Caco-2 (cell line): ENCODE measurements around the gene CUL4A. TPM values are rescaled to one million over a fixed set of nuclear protein-coding genes. Genes with fewer than 3 reads are reported as not detected.

Experiments
- BruUV-seq: library from RNA; stranded (reverse); fragments of 400-500 nt; replicated peaks from 2 replicates; lab custom pipeline; 2021; lab: Mats Ljungman, UMichigan
- CTCF ChIA-PET: fragments of 300-600 bp; sonication (Branson Sonifier 250); formaldehyde crosslinking; loops from one replicate; lab custom pipeline; 2022; ENCODE audit warnings: antibody characterized with exemption; lab: Charles Lee
- POLR2A ChIA-PET: fragments of 300-600 bp; sonication (Branson Sonifier 250); formaldehyde crosslinking; loops from one replicate; lab custom pipeline; 2022; ENCODE audit warnings: antibody characterized with exemption; lab: Charles Lee
- DNase-seq, 2 experiments: peaks; one replicate each; pipeline versions ENCODE4 v3.0.0 to v3.0.0-alpha.2; 2020 to 2022
- H3K27me3 ChIP-seq: replicated peaks from 2 replicates; pipeline ENCODE4 v1.6.0; 2011; ENCODE audit warnings: low read length; ENCODE audit not compliant: control insufficient read depth, insufficient read depth
- H3K36me3 ChIP-seq: 2 replicates; pipeline ENCODE4 v1.5.1; 2011; ENCODE audit warnings: low read length; ENCODE audit not compliant: control insufficient read depth, insufficient read depth
- H3K4me1 ChIP-seq: fragments of 250-450 bp; sonication (Bioruptor Pico); 2 replicates; pipeline ENCODE4 v1.5.1; 2020; ENCODE audit warnings: mild to moderate bottlenecking
- H3K4me3 ChIP-seq: 2 replicates; pipeline ENCODE4 v1.5.1; 2011; ENCODE audit warnings: low read depth, mild to moderate bottlenecking, control low read depth, low read length
- H3K9me3 ChIP-seq: fragments of 250-450 bp; sonication (Bioruptor Pico); 2 replicates; pipeline ENCODE4 v1.5.1; 2020; ENCODE audit warnings: mild to moderate bottlenecking, moderate library complexity
- H3K27ac Mint-ChIP-seq: one replicate; pipeline ENCODE4 v1.8.0; 2022; ENCODE audit warnings: mixed read lengths; ENCODE audit not compliant: unreplicated experiment
- H3K27me3 Mint-ChIP-seq: one replicate; pipeline ENCODE4 v1.8.0; 2022; ENCODE audit warnings: mixed read lengths; ENCODE audit not compliant: insufficient read depth, unreplicated experiment
- H3K36me3 Mint-ChIP-seq: one replicate; pipeline ENCODE4 v1.8.0; 2022; ENCODE audit warnings: mild to moderate bottlenecking, mixed read lengths; ENCODE audit not compliant: insufficient read depth, unreplicated experiment
- H3K4me1 Mint-ChIP-seq: one replicate; pipeline ENCODE4 v1.8.0; 2022; ENCODE audit warnings: low read depth, mixed read lengths; ENCODE audit not compliant: unreplicated experiment
- H3K4me3 Mint-ChIP-seq: one replicate; pipeline ENCODE4 v1.8.0; 2022; ENCODE audit warnings: mild to moderate bottlenecking, moderate library complexity, mixed read lengths; ENCODE audit not compliant: unreplicated experiment
- H3K9me3 Mint-ChIP-seq: one replicate; pipeline ENCODE4 v1.8.0; 2022; ENCODE audit warnings: mixed read lengths; ENCODE audit not compliant: unreplicated experiment
- CTCF ChIP-seq, 2 experiments: fragments of 200-600 bp in 1 of 2; IDR thresholded peaks; 1 replicate in 1 of 2; 2 replicates in 1 of 2; pipeline versions ENCODE4 v1.5.1 to v1.8.0; 2011 to 2022; ENCODE audit warnings: antibody characterized with exemption in 1 of 2, control low read depth in 1 of 2, inconsistent platforms in 1 of 2, low read depth in 1 of 2, low read length in 1 of 2, mild to moderate bottlenecking in 1 of 2, moderate library complexity in 1 of 2; ENCODE audit not compliant: insufficient read depth in 1 of 2, severe bottlenecking in 1 of 2, unreplicated experiment in 1 of 2
- intact Hi-C: fragments of 100-400 bp; cut with micrococcal nuclease; formaldehyde crosslinking; loops from one replicate; pipeline ENCODE4 v1.10.0; 2022; ENCODE audit not compliant: unreplicated experiment
- total RNA-seq: library from RNA; stranded (reverse); gene quantifications from 2 replicates; pipeline ENCODE4 v1.2.3, GENCODE V29; 2022

CUL4A gene
- total RNA-seq, 1 experiment from 2014 or later = 125 TPM

- Mint-ChIP-seq H3K27me3 (peaks cover 12% of the 10 kb centered on the region), H3K4me1 (peaks cover 6% of the 10 kb centered on the region), H3K36me3 (peaks cover 22% of the 10 kb centered on the region), H3K9me3 (no peaks in the 10 kb centered on the region), H3K4me3 (no peak overlapping the region), H3K27ac (no peak overlapping the region)
- CTCF ChIA-PET = no interaction called here
- DNase-seq = no peak
- POLR2A ChIA-PET = interaction anchor here (0.7 kb wide), 1 partner anchor 49 kb away, joined by 5 read pairs; no protein-coding TSS in a partner anchor
- intact Hi-C loops = no loop called here
- Histone ChIP-seq H3K27me3 (no peaks in the 10 kb centered on the region), H3K4me1 (peaks cover 3% of the 10 kb centered on the region; the same call in 1 of the 2 replicates), H3K36me3 (no peaks in the 10 kb centered on the region), H3K4me3 (no peak overlapping the region), H3K9me3 (no peaks in the 10 kb centered on the region)
- no TSS peak for BruUV-seq
- TF ChIP-seq CTCF (IDR thresholded peaks at IDR 0.05; ENCODE audit: insufficient read depth in 1 of 2, low read depth in 1 of 2, low read length in 1 of 2, severe bottlenecking in 1 of 2, unreplicated experiment in 1 of 2) = no peak
Observed at GRCh38 chr13:113164492-113164891, 44.9 kb upstream of the CUL4A start.

- Histone ChIP-seq H3K4me3 (no peak overlapping the region), H3K36me3 (no peaks in the 10 kb centered on the region), H3K27me3 (no peaks in the 10 kb centered on the region), H3K9me3 (no peaks in the 10 kb centered on the region), H3K4me1 (peaks cover 14% of the 10 kb centered on the region)
- ChIA-PET CTCF (no interaction called here), POLR2A (no interaction called here)
- no peak for DNase-seq
- H3K36me3 Mint-ChIP-seq = peaks cover 31% of the 10 kb centered on the region
- no peak overlapping the region for H3K4me3 Mint-ChIP-seq
- peaks cover 15% of the 10 kb centered on the region for H3K4me1 Mint-ChIP-seq
- BruUV-seq = no TSS peak
- H3K27me3 Mint-ChIP-seq = peaks cover 10% of the 10 kb centered on the region
- TF ChIP-seq CTCF (IDR thresholded peaks at IDR 0.05; ENCODE audit: insufficient read depth in 1 of 2, low read depth in 1 of 2, low read length in 1 of 2, severe bottlenecking in 1 of 2, unreplicated experiment in 1 of 2) = no peak
- intact Hi-C loops = no loop called here
- H3K27ac Mint-ChIP-seq = no peak overlapping the region
- no peaks in the 10 kb centered on the region for H3K9me3 Mint-ChIP-seq
Observed at GRCh38 chr13:113166266-113166665, 43.1 kb upstream of the CUL4A start.

GRCh38 chr13:113166681-113167080, 42.7 kb upstream of the CUL4A start:
- Mint-ChIP-seq H3K4me3 (no peak overlapping the region), H3K27ac (no peak overlapping the region), H3K4me1 (peaks cover 13% of the 10 kb centered on the region), H3K9me3 (no peaks in the 10 kb centered on the region), H3K36me3 (peaks cover 30% of the 10 kb centered on the region), H3K27me3 (peaks cover 8% of the 10 kb centered on the region)
- CTCF ChIA-PET = no interaction called here
- intact Hi-C loops = no loop called here
- no peak for TF ChIP-seq CTCF (IDR thresholded peaks at IDR 0.05; ENCODE audit: insufficient read depth in 1 of 2, low read depth in 1 of 2, low read length in 1 of 2, severe bottlenecking in 1 of 2, unreplicated experiment in 1 of 2)
- Histone ChIP-seq H3K9me3 (no peaks in the 10 kb centered on the region), H3K4me3 (no peak overlapping the region), H3K4me1 (peaks cover 14% of the 10 kb centered on the region), H3K36me3 (no peaks in the 10 kb centered on the region; the same call in 1 of the 2 replicates), H3K27me3 (no peaks in the 10 kb centered on the region)
- BruUV-seq = no TSS peak
- POLR2A ChIA-PET = no interaction called here
- no peak for DNase-seq
